M059J (cell line): Measurements from ENCODE around the gene ILK. TPM values are rescaled to one million over a fixed set of nuclear protein-coding genes. Genes with fewer than 3 reads are reported as not detected.

Source experiments
- DNase-seq: peaks from one replicate; pipeline ENCODE4 v3.0.0-alpha.2; 2012; ENCODE audit warnings: low read depth
- total RNA-seq: library from RNA; depleted of rRNA; stranded (reverse); fragments of >200 nt; shearing (Covaris generic); gene quantifications from 2 replicates; pipeline ENCODE4 v1.2.3, GENCODE V29; 2014

Gene ILK
- total RNA-seq, 1 experiment from 2014 or later, result 201 TPM

- peak; percentile 96 for DNase-seq
These were observed 3.1 kb downstream of the ILK start for GRCh38 chr11:6606471-6607189.

DNA sequence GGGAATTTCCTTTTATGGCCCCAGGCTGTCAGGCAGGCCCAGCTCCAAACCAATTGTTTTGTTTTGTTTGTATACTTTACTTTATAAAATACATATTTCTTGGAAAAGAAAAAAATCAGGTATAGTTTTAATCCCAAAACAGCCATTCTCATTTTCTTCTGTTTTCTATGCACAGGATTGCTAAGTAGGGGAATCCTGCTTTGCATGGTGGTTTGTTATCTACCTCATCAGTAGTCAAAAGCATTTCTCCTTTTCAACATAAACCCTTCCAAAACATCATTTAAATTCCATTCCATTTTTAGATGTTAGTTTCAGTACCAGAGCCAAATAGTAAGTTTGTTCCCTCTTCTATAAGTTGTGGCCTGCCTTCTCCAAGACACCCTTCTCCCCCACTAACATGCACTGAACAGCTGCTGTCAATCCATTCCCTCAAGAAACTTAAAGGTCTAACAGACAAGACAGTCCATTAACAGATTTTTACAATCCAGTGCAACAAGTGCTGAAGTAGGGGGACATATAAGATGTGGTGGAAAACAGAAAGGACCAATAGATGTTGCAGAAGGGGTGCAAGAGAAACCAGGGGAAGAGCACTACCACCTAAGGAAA lies 3.7 kb downstream of the ILK start:
- no peak for DNase-seq

GRCh38 chr11:6608011-6608410 lies 4.4 kb downstream of the ILK start:
- DNase-seq, result no peak

DNA sequence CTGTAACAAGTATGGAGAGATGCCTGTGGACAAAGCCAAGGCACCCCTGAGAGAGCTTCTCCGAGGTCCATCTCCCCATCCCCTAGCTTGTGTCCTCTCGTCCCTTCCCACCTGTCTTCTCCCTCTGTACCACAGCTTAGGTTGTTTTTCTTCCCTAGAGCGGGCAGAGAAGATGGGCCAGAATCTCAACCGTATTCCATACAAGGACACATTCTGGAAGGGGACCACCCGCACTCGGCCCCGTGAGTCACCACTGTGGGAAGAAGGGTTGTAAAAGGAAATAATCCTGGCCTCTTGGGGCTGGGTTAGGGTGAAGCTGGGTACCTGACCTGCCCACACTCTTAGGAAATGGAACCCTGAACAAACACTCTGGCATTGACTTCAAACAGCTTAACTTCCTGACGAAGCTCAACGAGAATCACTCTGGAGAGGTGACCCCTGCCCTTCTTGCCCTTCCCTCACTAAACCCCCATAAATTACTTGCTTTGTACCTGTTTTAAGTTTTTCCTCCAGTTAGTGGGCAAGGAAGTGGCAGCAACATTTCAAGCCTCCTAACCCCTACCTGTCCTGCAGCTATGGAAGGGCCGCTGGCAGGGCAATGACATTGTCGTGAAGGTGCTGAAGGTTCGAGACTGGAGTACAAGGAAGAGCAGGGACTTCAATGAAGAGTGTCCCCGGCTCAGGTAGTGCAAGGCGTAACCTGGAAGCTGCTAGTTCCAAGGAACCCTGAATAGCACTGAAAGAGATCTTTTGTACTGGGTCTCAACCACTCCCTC lies 5.3 kb downstream of the ILK start:
- no peak for DNase-seq

DNA sequence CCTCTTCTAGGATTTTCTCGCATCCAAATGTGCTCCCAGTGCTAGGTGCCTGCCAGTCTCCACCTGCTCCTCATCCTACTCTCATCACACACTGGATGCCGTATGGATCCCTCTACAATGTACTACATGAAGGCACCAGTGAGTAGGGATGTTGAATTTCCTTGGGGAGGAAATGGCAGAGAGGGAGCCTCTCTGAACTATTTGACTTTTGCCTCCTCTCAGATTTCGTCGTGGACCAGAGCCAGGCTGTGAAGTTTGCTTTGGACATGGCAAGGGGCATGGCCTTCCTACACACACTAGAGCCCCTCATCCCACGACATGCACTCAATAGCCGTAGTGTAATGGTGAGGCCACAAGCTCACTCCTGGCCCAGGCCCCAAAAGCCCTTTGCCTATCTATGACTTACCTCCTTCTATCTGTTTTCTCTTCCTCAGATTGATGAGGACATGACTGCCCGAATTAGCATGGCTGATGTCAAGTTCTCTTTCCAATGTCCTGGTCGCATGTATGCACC lies 6.0 kb downstream of the ILK start:
- DNase-seq, result no peak

DNA sequence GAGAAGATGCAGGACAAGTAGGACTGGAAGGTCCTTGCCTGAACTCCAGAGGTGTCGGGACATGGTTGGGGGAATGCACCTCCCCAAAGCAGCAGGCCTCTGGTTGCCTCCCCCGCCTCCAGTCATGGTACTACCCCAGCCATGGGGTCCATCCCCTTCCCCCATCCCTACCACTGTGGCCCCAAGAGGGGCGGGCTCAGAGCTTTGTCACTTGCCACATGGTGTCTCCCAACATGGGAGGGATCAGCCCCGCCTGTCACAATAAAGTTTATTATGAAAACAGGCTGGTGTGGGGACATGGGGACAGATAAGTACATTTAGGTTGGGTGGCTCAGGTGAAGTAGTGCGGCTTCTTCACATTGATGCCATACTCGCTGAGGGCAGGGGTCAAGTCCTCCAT lies 7.0 kb downstream of the ILK start:
- no peak for DNase-seq

DNA sequence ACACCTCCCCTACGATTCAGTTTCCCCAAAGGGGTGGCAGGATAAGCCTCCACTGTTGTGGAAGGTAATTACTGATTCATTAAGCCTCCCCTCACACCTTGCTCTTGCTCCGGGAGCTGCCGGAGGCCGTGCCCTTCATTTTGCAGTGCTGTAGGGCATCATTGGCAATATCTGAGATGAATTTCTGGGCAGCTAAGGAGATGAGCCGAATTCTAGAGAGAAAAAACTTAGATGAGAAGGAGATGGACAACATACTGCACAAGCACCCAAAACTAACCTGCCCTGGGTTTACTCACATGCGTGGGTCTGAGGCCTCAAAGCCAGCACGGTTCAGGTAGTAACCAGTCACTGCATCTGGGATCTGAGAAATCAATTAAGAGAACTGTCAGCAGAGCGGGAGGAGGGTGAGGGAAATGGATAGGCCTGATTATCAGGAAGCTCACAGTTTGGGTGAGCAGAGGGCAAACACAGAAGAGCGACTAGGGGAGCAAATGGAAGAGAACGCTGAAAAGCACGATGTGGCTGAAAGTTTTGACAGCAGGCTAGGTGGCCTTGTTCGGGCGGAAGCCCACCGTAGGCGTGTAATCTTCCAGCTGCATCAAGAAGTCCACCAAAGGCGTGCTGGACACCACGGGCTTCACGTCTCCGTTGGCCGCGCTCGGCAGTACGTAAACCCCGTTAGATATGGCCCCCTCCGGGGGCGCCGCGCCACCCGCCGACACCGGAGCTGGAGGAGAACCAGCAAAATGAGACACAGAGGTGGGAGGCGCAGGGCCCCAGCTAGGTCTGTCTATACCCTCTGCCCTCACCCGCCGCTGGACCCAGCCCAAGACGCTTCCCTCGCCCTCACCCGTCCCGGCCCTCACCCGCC lies 7.8 kb downstream of the ILK start:
- peak; percentile 28 for DNase-seq

- no peak for DNase-seq
These were observed 8.3 kb downstream of the ILK start for GRCh38 chr11:6611963-6612212.

GRCh38 chr11:6612213-6613041 lies 8.9 kb downstream of the ILK start, which contains the start of gene TAF10:
TSS of gene TAF10 (minus strand) at chr11:6612216. CDS start at chr11:6612189, 27 bp downstream.
- DNase-seq, result peak; percentile 97

- no peak for DNase-seq
These were observed 9.9 kb downstream of the ILK start for GRCh38 chr11:6613496-6613895.

GRCh38 chr11:6614446-6614845 lies 10.9 kb downstream of the ILK start:
- DNase-seq, result no peak

DNA sequence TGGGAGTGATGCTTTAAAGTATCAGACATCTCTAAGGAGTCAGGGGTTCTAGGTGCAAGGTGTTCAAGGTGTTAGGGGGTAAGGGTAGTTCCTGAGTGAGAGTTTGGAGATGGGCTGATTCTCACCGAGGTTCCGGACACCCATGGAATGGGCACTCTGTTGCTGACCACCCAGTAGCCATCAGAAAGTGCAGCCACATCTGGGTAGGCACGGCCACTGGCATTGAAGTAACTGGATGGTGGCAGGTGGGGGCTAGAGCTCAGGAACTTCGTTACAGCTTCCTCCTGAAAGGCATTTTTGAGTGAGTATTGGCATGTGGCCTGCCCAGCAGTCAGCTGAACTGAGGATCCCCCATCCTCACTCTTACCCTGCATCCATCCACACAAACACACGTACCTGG lies 11.5 kb downstream of the ILK start:
- no peak for DNase-seq

DNA sequence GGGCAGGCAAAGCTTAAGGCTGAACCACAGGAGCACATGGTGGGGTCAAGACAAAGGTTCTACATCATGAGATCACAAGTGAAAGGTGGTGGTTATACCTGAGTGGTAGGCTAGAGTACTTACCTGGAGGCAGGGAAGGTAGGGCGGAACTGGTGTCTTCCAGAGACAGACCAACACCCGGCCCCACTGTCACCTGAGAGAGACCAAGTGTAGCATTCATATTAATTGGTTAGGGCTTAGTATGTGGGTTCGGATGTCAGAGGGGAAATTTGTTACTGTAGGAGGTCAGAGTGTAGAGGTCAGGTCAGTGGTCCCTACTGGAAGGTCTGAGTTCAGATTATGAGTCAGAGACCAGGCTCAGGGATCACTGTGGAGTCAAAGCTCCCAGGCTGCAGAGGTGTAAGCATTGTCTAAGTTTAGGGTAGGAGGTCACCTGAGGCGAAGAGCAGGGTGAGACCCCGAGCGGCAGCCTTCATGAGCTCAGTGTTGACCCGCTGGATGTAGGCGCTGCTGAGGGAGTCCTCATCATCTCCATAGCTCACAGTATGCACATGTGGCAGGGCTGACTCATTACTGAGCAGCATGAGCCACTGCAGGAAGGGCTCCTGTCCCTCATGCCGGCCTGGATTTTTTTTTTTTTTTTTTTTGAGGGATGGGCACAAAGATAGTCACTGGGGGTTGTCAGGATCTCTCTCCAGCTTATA lies 12.5 kb downstream of the ILK start:
- no peak for DNase-seq

DNA sequence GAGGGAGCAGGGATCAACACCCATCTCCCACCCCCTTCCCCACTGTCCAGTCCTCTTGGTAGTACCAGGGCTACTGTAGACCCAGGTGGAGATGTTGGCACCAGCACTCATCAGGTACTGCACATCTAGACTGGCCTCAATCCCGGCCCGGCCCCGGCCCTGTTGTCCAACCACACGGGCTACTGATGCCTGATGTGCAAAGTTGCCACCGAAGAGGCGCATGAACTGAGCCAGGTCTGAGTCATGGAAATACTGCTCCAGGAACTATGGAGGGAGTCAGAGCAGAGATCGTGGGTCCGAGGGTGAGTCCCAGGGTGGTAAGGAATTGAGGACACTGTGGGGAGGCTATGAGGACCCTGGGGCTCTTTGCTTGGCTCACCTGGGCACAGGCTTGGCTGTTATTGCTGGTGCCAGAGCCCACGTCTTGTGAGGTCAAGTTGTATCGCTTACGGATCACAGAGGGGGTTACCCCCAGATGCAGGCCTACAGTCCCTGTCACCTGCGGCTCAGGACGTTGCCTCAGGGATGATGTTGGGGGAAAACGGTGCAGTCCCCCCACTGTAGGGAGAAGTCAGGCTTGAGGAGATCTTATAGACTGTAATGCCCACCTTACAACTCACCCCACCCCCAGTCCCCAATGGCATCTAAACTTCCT lies 13.1 kb downstream of the ILK start:
- no peak for DNase-seq

- no peak for DNase-seq
These were observed 13.8 kb downstream of the ILK start for GRCh38 chr11:6617315-6617781.

- peak; percentile 88 for DNase-seq
These were observed 14.8 kb downstream of the ILK start for GRCh38 chr11:6618117-6619003.

GRCh38 chr11:6619004-6619745 lies 15.6 kb downstream of the ILK start, which contains the start of gene TPP1:
TSS of gene TPP1 (minus strand) at chr11:6619422. CDS start at chr11:6619400, 22 bp downstream.
- DNase-seq, result peak; percentile 94

GRCh38 chr11:6620636-6621035 lies 17.1 kb downstream of the ILK start:
- DNase-seq, result no peak
